ENCODE measurements around the gene HSPG2. TPM values are rescaled to one million over a fixed set of nuclear protein-coding genes. Genes with fewer than 3 reads are reported as not detected.

Gene HSPG2
- total and polyA plus RNA-seq, 9 of the 15 experiments (the other 6 are each of a cell fraction or from before 2014, with no cell fraction given) = 0.14 to 160 (median 15.7) TPM

DNA sequence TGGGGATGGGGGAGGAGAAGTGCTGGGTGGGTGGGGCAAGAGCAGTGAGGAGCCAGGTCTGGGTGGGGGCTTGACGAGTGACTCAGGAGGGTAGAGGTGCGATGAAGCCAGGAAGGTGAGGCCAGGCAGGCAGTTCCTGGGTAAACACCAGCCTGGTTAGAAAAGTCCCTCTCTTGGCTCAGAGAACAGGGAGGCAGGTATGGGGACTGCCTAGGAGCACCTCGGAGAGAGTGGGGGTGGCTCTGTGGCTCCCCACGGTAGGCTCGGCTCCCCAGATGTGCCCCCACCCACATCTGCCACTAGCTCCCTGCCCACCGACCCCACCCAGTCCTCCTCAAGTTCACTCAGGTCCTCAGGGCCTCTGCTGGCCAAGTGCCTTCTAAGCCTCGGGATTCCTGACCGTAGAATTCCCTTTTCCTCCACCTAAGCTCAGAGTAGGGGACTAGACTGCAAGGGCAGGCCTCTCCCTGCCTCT, 1.2 kb downstream of the HSPG2 start:
- no peaks in the 10 kb centered on the region for H3K9me3 ChIP-seq (replicated peaks; ENCODE audit: control insufficient read depth, insufficient read depth, low read depth, low read length)
- CTCF ChIA-PET (ENCODE audit: low intra/inter-chr PET ratio) = no interaction called here
- peak overlapping the region; percentile 85 for H3K4me2 ChIP-seq (ENCODE audit: insufficient read depth, low read length)
- peaks cover 6% of the 10 kb centered on the region; the same call in 1 of the 2 replicates for H4K20me1 ChIP-seq (replicated peaks; ENCODE audit: control insufficient read depth, insufficient read depth, low read length)
- peak overlapping the region; percentile 64 for H3K27ac ChIP-seq (ENCODE audit: extremely low read depth, low read depth, low read length)
- peak overlapping the region; percentile 57 for H3K4me3 ChIP-seq
- H3K79me2 ChIP-seq (ENCODE audit: control insufficient read depth, insufficient read depth, low read length) = peaks cover 59% of the 10 kb centered on the region
- DNase-seq (ENCODE audit: extremely low read depth in 1 of 4, low spot score in 3 of 4) (peak in 1 of 4 experiments; percentile 57), FAIRE-seq (no peak), ATAC-seq (peak; percentile 4)
- H3K9me1 ChIP-seq (ENCODE audit: control insufficient read depth, insufficient read depth, low read length) = no peaks in the 10 kb centered on the region
- no TSS peak for BruUV-seq (replicated peaks)
- peaks cover 34% of the 10 kb centered on the region for H3K36me3 ChIP-seq (ENCODE audit: control insufficient read depth, insufficient read depth, low read length)
- peak overlapping the region; percentile 64 to 95 for H3K9ac ChIP-seq (ENCODE audit: insufficient read depth in 1 of 2, low read depth in 2 of 2, low read length in 2 of 2)
- in situ Hi-C loops (cut with MboI) = no loop called here
- peaks cover 74 to 76% of the 10 kb centered on the region in 2 experiments for H3K4me1 ChIP-seq (replicated peaks in 1 of 2; ENCODE audit: control insufficient read depth in 2 of 2, insufficient read depth in 2 of 2, low read length in 2 of 2)
- intact Hi-C loops (cut with micrococcal nuclease) = loop anchor here (2.0 kb wide), 1 partner anchor 29 kb away; no protein-coding TSS in a partner anchor
- no peak overlapping the region for H2AFZ ChIP-seq (ENCODE audit: low read depth, low read length)
- WGBS (ENCODE audit: insufficient coverage, low coverage, missing lambda C conversion rate) = 6% methylated on average over 8 of the region's 8 CpGs
- POLR2A ChIA-PET = interaction anchor here (0.6 to 2.7 kb wide), 10 partner anchors 12 to 153 kb away, joined by 3 to 17 read pairs (median 3); no protein-coding TSS in a partner anchor
- no peaks in the 10 kb centered on the region for H3K27me3 ChIP-seq (ENCODE audit: control insufficient read depth in 2 of 2, insufficient read depth in 2 of 2, low read length in 2 of 2)
- peak; percentile 72 for TF ChIP-seq ZNF263 (CRISPR knock-in tag; IDR thresholded peaks at IDR 0.05; ENCODE audit: borderline replicate concordance)
- 0 out of 2 replicates have a peak, but pooled peaks have one; percentile 11 for TF ChIP-seq GABPB1 (CRISPR knock-in tag; IDR thresholded peaks at IDR 0.05)
- TF ChIP-seq CBFA2T3 (IDR thresholded peaks at IDR 0.05) = no peak
- TF ChIP-seq KDM5B (IDR thresholded peaks at IDR 0.05; ENCODE audit: insufficient replicate concordance, low read depth, low read length) = peak; percentile 63
- no peak for TF ChIP-seq FOXM1 (IDR thresholded peaks at IDR 0.05; ENCODE audit: low read depth)
- TF ChIP-seq FOXM1 (CRISPR knock-in tag; IDR thresholded peaks at IDR 0.05; ENCODE audit: low read depth) = no peak
- TF ChIP-seq NELFE (IDR thresholded peaks at IDR 0.05; ENCODE audit: insufficient read depth, insufficient read length) = no peak
- TF ChIP-seq HNRNPK (IDR thresholded peaks at IDR 0.05; ENCODE audit: low read depth, low read length, poor library complexity, severe bottlenecking) = no peak
- TF ChIP-seq TEAD4 (IDR thresholded peaks at IDR 0.05; ENCODE audit: low read length) = 0 out of 2 replicates have a peak, but pooled peaks have one; percentile 4
- no peak for TF ChIP-seq TEAD4 (CRISPR knock-in tag; IDR thresholded peaks at IDR 0.05; ENCODE audit: borderline replicate concordance)
- no peak for TF ChIP-seq IFI16 (CRISPR knock-in tag; IDR thresholded peaks at IDR 0.05)
- TF ChIP-seq, protein P1, sequence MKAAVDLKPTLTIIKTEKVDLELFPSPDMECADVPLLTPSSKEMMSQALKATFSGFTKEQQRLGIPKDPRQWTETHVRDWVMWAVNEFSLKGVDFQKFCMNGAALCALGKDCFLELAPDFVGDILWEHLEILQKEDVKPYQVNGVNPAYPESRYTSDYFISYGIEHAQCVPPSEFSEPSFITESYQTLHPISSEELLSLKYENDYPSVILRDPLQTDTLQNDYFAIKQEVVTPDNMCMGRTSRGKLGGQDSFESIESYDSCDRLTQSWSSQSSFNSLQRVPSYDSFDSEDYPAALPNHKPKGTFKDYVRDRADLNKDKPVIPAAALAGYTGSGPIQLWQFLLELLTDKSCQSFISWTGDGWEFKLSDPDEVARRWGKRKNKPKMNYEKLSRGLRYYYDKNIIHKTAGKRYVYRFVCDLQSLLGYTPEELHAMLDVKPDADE (conservative IDR thresholded peaks at IDR 0.05; ENCODE audit: control insufficient read depth, low read depth, low read length) = 0 out of 2 replicates have a peak, but pooled peaks have one; percentile 12
- TF ChIP-seq ZNF431 (CRISPR knock-in tag; IDR thresholded peaks at IDR 0.05) = peak; percentile 50; the same call in 1 of the 2 replicates
- TF ChIP-seq ZBTB7A (IDR thresholded peaks at IDR 0.05; ENCODE audit: borderline replicate concordance, control insufficient read depth, low read depth, low read length) = 0 out of 2 replicates have a peak, but pooled peaks have one; percentile 35
- no peak for TF ChIP-seq PYGO2 (tag; IDR thresholded peaks at IDR 0.05)
- TF ChIP-seq ZC3H4 (CRISPR knock-in tag; IDR thresholded peaks at IDR 0.05; ENCODE audit: borderline replicate concordance) = 0 out of 2 replicates have a peak, but pooled peaks have one; percentile 34
- peak; percentile 21 for TF ChIP-seq WHSC1 (IDR thresholded peaks at IDR 0.05; ENCODE audit: low read length)
- TF ChIP-seq, protein P2, sequence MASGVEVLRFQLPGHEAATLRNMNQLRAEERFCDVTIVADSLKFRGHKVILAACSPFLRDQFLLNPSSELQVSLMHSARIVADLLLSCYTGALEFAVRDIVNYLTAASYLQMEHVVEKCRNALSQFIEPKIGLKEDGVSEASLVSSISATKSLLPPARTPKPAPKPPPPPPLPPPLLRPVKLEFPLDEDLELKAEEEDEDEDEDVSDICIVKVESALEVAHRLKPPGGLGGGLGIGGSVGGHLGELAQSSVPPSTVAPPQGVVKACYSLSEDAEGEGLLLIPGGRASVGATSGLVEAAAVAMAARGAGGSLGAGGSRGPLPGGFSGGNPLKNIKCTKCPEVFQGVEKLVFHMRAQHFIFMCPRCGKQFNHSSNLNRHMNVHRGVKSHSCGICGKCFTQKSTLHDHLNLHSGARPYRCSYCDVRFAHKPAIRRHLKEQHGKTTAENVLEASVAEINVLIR (CRISPR knock-in tag; IDR thresholded peaks at IDR 0.05) = no peak
- no peak for TF ChIP-seq RFX1 (IDR thresholded peaks at IDR 0.05)
- no peak for TF ChIP-seq ZNF24 (IDR thresholded peaks at IDR 0.05)
